ENCODE data around the gene GGT6.
"Not testable (repeated sequence)": the region's sequence is repeated elsewhere in the genome, so short reads cannot be mapped to it uniquely, and the experiment has no call there.

Gene GGT6

DNA sequence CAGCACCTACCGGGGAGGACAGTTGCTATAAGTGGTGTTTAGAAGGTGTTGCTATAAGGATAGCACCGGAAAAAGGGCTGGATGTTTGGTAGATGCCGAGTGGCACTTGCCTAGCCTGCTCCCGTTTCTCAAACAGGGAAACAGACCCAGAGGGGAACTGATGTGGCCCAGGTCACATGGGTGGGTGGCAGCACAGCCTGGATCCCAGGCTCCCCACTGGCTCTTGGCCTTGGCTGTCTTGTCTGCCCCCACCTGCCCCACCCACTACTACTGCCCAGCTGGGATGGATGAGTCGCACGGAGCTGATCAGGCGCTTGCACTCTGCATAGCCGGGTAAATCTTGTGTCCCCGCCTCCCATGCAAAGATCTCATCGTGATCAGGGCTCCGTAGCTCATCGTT lies 31.2 kb upstream of the GGT6 start:
- DNase-seq (ENCODE audit: low read depth), result no peak

DNA sequence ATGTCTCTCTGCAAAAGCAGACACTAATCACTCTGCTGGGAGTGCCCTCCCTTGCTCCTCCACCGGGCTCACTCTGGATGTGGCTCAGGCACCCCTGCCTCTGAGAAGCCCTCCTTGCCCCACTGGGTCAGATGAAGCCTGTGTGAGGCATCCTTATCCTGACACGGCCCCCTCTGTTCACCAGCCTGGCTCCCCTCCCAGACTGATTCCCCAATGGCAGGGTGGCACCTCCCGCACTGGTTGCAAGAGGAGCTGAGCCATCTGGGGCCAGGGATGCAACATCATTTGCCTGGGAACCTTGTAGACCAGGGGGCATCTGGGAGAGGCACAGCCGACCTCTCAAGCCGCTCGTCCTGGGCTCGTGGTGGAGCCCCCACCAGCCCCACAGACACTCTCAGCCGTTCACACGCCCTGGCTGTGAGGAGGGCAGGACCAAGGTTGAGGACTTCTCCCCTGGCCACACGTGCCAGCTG lies 30.6 kb upstream of the GGT6 start:
- no peak for DNase-seq (ENCODE audit: low read depth)

DNA sequence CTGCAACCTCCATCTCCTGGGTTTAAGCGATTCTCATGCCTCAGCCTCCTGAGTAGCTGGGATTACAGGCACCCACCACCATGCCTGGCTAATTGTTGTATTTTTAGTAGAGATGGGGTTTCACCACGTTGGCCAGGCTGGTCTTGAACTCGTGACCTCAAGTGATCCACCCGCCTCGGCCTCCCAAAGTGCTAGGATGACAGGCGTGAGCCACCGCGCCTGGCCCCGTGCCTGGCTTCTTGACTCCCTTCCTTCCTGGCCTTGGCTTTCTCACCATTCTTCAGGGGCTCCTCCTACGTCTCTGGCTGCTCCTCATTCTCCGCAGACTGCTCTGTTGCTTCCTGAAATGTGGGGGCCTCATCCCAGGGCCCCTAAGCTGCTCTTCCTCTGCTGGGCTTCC lies 29.7 kb upstream of the GGT6 start:
- not testable (repeated sequence) for DNase-seq (ENCODE audit: low read depth)

DNA sequence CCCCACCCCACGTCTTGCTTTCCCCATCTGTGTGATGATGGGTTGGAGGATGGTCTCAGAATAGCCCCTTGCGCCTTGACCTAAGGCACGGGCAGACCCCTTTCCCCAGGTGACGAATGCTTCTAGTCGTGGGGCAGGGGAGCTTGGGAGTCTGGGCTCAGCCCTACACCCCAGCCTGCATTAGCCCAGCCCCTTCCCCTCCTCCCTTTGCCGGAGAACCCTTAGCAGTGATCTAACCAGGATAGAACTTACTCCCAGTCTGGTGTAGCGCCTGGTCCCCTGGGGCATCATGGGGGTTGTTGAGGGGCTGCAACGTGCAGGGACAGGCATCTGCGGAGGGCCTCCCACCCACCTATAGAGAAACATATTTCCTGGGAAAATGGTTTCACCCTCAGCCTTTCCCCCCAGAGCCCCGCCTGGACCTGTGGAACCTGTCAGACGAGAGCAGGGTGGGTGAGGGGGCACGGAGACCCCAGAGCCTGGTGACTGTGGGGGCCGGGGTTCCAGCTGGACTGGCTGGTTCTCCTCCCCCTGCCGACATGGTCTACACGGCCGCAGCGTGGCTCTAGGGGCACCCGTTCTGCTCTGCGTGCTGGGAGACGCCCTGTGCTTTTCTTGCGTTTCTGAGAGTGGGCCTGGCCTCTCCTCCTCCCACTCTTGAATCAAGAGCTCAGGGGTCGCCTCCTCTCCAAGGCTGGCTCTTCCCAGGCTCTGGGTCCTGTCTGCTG lies 28.7 kb upstream of the GGT6 start:
- DNase-seq (ENCODE audit: low read depth), result no peak

DNA sequence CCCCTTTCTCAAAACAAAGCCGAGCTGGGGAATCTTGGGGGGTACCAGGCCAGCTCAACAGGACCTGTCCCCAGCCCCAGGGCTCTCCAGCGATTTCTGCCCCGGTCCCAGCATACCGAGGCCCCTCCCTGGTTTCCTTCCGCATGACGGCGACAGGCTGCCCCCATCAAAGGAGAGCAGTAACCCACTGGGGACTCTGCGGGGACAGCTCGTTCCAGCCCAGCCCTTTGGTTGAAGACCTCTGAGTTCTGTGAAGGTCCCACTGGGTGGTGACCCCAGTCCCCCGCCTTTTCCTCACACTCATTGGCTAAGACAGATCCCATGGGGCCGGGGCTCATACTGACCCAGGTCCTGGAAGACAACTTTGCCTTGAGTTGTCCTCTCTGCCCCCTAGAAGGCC lies 28.0 kb upstream of the GGT6 start:
- DNase-seq (ENCODE audit: low read depth), result no peak

DNA sequence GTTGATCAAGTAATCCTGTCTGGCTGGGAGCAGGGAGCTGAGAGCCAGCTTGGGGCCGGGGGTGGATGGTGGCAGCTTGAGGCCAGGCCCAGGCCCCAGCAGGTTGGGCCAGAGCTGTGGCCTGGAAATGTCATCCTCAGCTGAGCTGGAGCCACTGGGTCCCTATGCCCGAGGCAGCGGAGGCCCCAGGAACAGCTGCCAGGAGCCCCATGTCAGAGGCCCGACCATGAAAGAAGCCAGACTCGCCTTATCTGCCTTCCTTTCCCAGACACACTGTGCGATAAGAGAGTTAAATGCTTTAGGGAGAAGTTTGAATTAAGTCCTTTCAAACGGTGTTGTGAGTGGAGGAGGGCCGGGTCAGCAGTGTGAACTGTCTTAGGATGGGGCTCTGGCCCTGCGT lies 27.4 kb upstream of the GGT6 start:
- no peak for DNase-seq (ENCODE audit: low read depth)

DNA sequence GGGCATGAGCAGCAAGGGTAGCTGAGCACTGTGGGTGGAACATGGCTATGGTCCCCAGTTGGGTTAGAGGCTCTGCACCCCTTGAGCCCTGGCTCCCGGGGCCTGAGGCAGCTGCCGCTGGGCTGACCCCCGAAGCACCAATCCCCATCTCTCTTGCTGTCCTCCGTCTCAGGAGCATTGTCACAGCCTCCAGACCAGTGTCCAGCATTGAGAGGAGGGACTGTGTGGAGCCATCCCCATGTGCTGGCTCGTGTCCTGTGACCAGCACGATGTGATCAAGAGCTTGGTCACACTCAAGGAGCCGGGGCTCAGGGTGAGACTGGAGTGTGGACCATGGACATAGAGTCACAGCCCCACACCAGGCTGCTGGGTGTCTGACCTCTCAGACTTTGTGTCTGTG lies 26.8 kb upstream of the GGT6 start:
- DNase-seq (ENCODE audit: low read depth), result no peak

DNA sequence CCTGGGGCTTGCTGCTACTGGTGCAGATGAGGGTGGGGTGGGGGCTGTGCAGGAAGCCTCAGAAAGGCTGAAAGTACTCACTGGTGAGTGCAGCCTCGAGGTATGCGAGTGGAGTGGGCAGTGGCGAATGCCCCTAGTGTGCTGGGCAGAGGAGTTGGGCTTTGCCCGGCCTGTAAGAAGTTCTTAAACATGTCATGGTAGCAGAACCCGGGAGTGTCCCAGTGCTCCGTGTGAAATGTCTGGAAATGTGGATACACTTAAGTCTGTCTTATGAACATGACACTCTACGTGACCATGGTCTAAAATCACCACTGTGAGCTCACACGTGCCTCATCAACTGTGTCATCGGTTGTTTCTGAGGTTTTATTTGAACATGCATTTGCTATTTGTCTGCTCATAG lies 25.7 kb upstream of the GGT6 start:
- DNase-seq (ENCODE audit: low read depth), result no peak

DNA sequence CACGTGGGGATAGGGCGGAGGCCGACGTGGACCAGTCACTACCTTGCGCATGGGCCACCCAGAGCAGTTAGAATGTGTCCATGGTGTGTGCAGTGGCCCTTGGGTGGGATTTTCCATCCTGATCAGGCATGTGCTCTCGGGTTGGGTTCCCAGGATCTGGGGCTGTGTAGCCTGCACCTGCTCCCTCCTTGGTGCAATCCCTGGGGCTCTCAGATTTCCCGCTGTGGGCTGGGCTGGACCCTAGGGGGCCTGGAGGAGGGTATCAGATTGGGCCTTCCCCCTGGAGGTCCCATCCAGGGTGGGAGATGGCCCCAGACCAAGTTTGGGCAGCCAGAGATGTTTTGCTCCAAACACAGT lies 25.2 kb upstream of the GGT6 start:
- DNase-seq (ENCODE audit: low read depth), result no peak

DNA sequence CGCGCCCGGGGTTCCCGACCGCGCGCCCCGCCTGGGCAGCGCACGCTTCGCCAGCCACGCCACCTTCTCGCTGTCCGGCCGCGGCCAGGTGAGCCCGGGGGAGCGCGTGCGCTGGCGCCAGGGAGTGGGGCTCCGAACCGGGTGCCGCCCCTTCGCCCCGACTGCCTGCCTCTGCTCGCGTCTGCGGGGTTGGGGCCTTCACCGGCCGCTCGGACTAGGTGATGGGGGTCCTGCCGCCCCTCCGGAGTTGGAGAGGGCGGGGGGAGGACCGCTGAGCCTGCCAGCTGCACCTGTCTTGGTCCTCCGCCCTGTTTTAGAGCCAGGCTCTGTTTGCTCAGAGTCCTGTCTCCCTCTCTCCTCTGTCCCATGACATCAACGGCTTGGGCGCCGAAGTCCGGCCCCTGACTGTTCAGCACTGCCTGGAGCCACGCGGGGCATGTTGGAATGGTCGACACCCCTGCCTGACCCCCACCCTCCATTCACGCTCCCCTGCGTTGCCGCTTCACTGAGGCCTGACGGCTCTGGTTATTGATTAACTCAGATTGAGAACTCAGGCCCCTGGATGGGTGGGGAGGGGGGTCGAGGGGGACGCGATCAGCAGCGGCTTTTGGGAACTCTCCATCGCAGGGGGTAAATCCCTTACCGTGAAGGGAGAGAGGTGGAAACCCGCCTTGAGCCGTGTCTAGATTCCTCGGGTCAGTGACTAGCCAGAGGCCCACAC lies 24.7 kb upstream of the GGT6 start:
- no peak for DNase-seq (ENCODE audit: low read depth)

DNA sequence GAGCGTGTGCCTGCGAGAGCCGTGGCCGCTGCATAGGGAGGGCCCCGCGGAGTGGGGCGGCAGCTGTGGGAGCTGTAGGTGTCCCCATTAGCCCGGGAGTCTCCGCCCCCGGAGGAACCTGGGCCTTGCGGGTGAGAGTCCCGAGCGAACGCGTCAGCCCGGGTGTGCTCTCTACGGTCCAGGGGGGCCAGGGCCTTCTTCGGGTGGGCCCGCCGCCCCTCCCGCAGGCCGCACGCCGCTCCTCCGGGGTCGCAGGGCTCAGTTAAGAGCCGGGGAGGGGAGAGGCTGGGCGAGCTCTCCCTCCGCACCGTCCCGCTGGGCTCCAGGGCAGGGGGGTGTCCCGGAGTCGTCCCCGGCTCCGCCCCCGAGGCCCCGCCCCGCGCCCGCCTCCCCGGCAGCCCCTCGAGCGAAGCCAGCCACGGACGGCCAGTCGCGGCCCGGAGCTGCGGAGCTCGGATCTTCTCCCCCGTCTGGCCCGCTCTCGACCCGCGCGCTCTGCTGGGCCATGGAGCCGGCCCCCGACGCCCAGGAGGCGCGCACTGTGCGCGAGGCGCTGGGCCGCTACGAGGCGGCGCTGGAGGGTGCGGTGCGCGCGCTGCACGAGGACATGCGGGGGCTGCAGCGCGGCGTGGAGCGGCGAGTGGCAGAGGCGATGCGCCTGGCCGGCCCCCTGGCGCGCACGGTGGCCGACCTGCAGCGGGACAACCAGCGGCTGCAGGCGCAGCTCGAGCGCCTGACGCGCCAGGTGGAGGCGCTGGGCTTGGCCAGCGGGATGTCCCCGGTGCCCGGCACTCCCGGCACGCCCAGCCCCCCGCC lies 23.9 kb upstream of the GGT6 start, which contains the start of gene SMTNL2:
Gene SMTNL2, plus strand, starts transcription at position 429 of the 816 bp plus-strand sequence. Its CDS starts 77 bp downstream, at position 506.
- no peak for DNase-seq (ENCODE audit: low read depth)

DNA sequence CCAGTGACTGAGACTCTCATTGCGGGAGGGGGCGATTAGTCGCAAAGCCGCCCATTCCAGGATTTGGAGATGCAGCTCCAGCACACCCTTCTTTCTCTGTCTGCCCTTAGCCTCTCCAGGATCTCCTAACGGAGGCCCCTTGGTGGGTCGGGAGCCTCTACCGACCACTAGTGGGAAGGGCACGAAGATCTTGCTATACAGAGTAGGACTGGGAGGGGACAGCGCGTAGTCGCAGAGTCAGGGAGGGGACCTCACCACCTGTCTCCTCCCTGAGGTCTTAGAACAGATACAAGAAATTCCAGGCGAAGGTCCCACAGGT lies 23.4 kb upstream of the GGT6 start:
- DNase-seq (ENCODE audit: low read depth), result no peak

DNA sequence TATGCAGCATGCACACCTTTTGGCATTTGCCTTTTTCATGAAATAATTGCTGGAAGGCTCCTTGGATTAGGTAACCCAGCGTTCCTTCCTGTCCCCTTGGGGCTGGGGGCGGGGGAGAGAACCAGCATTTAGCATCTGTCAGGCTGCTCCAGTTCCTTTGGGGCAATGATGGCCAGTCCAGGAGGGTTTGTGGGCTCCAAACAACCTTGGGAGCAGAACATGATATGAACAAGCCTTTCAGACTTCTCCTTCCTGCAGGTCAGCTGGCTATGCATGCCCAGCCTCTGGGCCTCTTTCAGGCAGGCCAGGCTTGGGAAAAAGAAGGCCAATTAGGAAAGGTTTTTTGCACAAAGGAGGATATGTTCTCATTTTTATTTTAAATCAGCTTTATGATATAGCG lies 22.8 kb upstream of the GGT6 start:
- DNase-seq (ENCODE audit: low read depth), result no peak

DNA sequence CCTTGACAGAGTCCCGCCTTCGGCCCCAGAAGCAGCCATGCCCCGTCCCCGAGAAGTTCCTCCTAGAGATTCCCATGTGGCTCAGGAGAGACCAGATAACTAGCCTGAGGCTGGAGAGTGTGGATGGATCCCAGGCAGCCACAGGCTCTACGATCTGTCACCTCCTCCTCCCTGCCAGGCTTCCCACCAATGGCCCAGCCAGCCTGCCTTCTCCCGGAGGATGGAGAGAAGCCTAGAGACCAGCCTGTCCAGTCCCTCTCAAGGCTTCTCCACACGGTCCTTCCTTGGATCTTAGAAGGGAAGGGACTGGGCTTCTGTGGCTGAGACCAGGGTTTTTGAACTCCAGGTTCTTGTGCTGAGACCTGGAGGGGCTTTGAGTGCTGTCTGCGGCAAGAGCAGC lies 22.3 kb upstream of the GGT6 start:
- DNase-seq (ENCODE audit: low read depth), result no peak

DNA sequence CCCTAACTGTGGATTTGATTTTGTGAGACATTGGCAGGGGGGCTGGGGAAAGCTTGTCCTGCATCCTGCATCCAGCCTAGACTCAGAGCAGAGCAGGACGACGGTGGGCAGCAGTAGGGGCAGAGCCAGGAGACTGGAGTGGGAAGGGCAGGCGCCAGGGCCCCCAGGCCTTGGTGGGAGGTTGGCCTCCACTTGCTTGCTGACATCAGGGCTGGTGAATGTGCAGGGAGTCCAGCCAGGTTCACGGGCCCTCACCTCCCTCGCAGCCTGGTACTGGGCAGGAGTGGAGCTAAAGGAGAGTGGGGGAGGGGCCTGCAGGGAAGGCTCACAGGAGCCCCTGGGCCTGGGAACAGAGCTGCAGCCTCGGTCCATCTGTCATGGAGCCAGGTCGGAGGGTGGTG lies 21.7 kb upstream of the GGT6 start:
- DNase-seq (ENCODE audit: low read depth), result no peak

DNA sequence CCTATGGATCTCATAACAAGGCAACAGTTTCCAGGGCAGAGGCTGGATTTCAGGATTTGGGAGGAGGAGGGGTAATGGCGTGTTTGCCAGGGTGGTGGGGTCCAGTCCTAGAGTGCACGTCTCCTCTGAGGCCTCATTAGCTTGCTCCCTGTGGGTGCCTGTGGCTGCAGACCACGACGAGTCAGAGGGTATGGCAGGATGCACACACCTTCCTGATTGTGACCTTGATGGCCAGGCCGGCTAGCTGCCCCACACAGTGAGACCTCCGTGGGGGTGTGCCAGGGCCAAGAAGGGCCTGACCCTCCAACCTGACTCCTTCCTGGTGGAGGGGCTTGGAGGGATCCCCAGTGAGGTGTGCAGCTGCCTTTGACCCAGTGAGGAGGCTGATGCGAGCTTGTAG lies 19.9 kb upstream of the GGT6 start:
- DNase-seq (ENCODE audit: low read depth), result no peak

DNA sequence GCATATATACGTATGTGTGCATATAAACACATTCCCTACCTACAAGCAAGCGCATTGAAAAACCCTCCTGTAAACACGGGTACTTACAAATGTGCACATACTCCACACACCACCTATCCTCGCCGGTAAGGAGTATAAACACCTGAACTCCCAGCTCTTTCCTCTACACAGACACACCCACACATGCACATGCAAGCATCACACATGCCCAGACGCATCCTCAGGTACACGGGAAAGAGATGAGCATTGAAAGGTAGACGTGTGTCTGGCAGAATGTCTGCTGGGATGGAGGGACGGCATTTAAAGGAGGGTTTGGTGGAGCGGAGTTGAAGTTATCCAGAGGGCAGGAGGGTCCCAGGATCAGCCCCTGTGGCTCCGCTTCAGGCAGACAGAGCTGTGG lies 19.3 kb upstream of the GGT6 start:
- DNase-seq (ENCODE audit: low read depth), result no peak

DNA sequence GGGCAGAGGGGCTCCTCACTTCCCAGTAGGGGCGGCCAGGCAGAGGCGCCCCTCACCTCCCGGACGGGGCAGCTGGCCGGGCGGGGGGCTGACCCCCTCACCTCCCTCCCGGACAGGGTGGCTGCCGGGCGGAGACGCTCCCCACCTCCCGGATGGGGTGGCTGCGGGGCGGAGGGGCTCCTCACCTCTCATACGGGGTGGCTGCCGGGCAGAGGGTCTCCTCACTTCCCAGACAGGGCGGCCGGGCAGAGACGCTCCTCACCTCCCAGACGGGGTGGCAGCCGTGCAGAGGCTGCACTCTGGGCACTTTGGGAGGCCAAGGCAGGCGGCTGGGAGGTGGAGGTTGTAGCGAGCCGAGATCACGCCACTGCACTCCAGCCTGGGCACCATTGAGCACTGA lies 18.0 kb upstream of the GGT6 start:
- DNase-seq (ENCODE audit: low read depth), result not testable (repeated sequence)

DNA sequence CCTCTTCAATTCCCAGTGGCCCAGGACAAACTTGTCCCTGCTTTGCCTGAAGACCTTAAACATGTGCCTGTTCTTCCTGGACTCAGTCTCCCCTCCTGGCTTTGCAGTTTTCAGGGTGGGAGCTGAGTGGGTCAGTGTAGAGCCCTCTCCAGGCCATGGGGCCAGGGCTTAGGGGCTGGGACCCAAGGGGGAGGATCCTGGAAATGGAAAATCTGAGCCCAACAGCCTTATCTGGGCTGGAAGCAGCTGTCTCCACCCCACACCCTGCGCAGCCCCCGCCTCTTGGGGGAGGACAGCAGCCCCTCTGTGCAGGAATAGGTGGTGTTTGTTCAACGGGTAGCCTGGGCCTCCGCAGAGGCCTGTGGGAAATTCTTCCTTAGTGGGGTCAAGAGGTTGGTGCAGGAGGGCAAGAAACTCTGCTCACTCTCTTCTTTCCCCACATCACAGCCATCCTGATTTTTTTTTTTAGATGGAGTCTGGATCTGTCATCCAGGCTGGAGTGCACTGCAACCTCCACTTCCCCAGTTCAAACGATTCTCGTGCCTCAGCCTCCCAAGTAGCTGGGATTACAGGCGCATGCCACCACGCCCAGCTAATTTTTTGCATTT lies 17.1 kb upstream of the GGT6 start:
- no peak for DNase-seq (ENCODE audit: low read depth)

DNA sequence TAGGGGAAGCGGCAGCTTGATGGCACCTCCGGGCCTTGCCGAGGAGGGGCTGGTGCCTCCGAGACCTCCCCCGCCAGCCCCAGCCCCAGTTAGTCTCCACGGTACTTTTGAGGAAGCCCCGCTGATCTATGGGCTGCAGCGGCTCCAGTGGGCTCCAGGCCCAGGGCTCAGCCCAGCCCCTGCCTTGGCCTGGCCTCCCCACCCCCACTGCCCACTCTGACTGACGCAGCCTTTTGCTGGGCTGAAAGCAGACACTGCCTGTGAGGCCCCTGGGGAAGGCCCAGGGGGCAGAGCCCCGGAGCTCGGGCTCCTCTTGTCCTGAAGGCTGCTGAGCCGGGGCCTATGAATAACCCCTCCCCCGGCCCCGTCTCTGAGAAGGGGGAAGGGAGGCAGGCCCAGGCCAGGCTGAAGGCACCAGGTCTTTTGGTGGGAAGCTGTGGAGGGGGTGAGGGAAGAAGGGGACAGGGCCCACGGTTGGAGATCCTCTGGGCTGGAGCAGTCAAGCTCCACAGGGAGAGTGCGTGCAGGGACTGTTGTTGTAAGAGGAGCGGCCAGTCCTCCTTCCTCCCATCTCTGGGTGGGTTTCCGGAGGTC lies 16.4 kb upstream of the GGT6 start:
- no peak for DNase-seq (ENCODE audit: low read depth)

DNA sequence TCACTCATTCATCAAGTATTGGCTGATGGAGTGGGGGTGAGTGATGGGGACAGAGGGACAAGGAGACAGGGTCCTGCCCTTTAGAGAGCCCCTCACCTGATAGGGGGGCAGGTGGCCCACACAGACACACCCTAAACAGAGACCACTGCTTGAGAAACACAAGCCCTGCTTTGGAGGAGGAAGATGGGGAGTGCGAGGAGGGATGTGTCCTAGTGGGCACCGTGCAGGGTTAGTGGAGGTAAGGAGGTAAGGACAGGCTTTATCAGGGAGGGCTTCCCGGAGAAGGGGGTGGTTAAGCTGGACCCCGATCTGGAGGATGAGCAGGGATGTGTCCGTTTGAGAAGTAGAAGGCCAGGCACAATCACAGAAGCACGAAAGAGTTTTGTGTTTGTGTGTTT lies 15.8 kb upstream of the GGT6 start:
- DNase-seq (ENCODE audit: low read depth), result no peak

DNA sequence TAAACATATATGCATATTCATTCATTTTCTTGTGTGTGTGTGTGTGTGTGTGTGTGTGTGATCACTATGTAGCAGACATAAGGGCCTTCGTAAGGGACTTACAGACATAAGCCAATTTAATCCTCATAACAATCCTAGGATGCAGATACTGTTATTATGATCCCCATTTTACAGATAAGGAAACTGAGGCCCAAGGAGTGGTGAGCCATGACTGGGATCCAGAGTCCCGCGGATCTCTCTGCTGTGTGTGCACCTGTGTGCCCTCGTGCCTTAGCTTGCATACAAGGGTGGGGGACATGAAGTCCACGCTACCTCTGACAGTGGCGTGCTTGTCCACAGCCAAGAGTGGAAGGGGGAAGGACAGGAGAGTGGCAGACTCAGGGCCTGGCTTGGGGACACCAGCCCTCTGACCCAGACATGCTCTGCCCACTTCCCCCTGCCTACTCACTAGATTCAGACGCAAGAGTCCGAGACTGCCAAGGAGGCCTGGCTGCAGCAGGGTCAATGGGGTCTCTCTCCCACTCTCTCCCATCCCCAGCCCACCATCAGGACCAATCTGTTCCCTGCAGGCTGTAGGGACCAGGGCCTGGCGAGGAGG lies 14.2 kb upstream of the GGT6 start:
- no peak for DNase-seq (ENCODE audit: low read depth)

All from GM04504 (cell line).